Liver (tissue), 3 donors: ENCODE data around the gene SYCP3.
A peak's percentile ranks its signal among the peaks of the same experiment; 100 is the strongest.

ENCODE experiments used
- EGR1 ChIP-seq, 2 donors: IDR thresholded peaks; 2 replicates each; pipeline ENCODE4 v1.6.1; 2016 to 2018; ENCODE audit warnings: antibody characterized with exemption in 2 of 2, low read depth in 2 of 2
- HNF4G ChIP-seq: IDR thresholded peaks from 2 replicates; pipeline ENCODE4 v1.6.1; 2016; ENCODE audit warnings: antibody characterized with exemption
- JUND ChIP-seq, 2 donors: IDR thresholded peaks; 2 replicates each; pipeline ENCODE4 v1.6.1; 2016; ENCODE audit warnings: antibody characterized with exemption in 2 of 2
- NR2F2 ChIP-seq: IDR thresholded peaks from 2 replicates; pipeline ENCODE4 v1.6.1; 2016; ENCODE audit warnings: antibody characterized with exemption
- RAD21 ChIP-seq, 2 donors: IDR thresholded peaks; 2 replicates each; pipeline ENCODE4 v1.6.1; 2016; ENCODE audit warnings: antibody characterized with exemption in 2 of 2, mild to moderate bottlenecking in 2 of 2
- RXRA ChIP-seq, 2 donors: IDR thresholded peaks; 2 replicates each; pipeline ENCODE4 v1.6.1; 2017 to 2018; ENCODE audit warnings: antibody characterized with exemption in 2 of 2, mild to moderate bottlenecking in 1 of 2
- SP1 ChIP-seq: IDR thresholded peaks from 2 replicates; pipeline ENCODE4 v1.6.1; 2018; ENCODE audit warnings: antibody characterized with exemption, mild to moderate bottlenecking
- TAF1 ChIP-seq: conservative IDR thresholded peaks from 2 replicates; pipeline ENCODE4 v1.6.1; 2016; ENCODE audit warnings: antibody characterized with exemption, mild to moderate bottlenecking
- YY1 ChIP-seq: IDR thresholded peaks from 2 replicates; pipeline ENCODE4 v1.6.1; 2016; ENCODE audit warnings: antibody characterized with exemption, mild to moderate bottlenecking
- TF ChIP-seq, protein P1 (sequence below): fragments of 150-350 bp; IDR thresholded peaks from 2 replicates; pipeline ENCODE4 v1.5.1; 2017; ENCODE audit warnings: improper control_type of control experiment, low read depth, low read length; ENCODE audit not compliant: missing input control
- TF ChIP-seq, protein P2 (sequence below): IDR thresholded peaks from 2 replicates; pipeline ENCODE4 v1.6.1; 2016; ENCODE audit warnings: antibody characterized with exemption
- TF ChIP-seq, protein P3 (sequence below): IDR thresholded peaks from 2 replicates; pipeline ENCODE4 v1.6.1; 2016; ENCODE audit warnings: antibody characterized with exemption, mild to moderate bottlenecking
- TF ChIP-seq, protein P4 (sequence below): IDR thresholded peaks from 2 replicates; pipeline ENCODE4 v1.6.1; 2016; ENCODE audit warnings: antibody characterized with exemption
- TF ChIP-seq, protein P5 (sequence below): IDR thresholded peaks from 2 replicates; pipeline ENCODE4 v1.6.1; 2016; ENCODE audit warnings: antibody characterized with exemption
- donor health status: healthy.
- donor health status: healthy.

DNA sequence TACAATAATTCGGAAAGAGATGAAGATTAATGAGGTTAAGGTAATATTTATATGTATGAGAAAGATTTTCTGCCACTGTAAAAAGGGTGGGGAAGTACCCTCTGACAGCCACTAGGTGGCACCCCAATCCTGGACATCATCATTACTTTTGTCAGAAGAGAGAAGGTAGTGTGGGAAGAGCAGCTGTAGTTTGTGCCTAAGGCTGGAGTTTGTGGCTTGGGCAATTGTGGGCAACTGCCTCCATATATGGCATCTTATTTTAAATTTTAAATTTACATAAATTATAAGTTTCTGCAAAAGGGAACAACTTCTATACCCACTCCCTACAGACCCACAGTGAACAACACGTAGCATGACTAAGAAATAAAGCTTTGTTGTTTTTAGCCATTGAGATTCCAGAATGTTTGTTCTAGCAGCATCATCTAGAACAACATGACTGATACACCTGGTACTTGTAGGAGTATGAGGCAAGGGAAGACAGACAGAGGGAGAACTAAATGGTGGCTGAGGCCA lies 34.4 kb upstream of the SYCP3 start:
- TF ChIP-seq, protein P1, sequence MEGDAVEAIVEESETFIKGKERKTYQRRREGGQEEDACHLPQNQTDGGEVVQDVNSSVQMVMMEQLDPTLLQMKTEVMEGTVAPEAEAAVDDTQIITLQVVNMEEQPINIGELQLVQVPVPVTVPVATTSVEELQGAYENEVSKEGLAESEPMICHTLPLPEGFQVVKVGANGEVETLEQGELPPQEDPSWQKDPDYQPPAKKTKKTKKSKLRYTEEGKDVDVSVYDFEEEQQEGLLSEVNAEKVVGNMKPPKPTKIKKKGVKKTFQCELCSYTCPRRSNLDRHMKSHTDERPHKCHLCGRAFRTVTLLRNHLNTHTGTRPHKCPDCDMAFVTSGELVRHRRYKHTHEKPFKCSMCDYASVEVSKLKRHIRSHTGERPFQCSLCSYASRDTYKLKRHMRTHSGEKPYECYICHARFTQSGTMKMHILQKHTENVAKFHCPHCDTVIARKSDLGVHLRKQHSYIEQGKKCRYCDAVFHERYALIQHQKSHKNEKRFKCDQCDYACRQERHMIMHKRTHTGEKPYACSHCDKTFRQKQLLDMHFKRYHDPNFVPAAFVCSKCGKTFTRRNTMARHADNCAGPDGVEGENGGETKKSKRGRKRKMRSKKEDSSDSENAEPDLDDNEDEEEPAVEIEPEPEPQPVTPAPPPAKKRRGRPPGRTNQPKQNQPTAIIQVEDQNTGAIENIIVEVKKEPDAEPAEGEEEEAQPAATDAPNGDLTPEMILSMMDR: peak; percentile 99
- TF ChIP-seq, protein P2, sequence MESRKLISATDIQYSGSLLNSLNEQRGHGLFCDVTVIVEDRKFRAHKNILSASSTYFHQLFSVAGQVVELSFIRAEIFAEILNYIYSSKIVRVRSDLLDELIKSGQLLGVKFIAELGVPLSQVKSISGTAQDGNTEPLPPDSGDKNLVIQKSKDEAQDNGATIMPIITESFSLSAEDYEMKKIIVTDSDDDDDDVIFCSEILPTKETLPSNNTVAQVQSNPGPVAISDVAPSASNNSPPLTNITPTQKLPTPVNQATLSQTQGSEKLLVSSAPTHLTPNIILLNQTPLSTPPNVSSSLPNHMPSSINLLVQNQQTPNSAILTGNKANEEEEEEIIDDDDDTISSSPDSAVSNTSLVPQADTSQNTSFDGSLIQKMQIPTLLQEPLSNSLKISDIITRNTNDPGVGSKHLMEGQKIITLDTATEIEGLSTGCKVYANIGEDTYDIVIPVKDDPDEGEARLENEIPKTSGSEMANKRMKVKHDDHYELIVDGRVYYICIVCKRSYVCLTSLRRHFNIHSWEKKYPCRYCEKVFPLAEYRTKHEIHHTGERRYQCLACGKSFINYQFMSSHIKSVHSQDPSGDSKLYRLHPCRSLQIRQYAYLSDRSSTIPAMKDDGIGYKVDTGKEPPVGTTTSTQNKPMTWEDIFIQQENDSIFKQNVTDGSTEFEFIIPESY: no peak
- TF ChIP-seq, protein P3, sequence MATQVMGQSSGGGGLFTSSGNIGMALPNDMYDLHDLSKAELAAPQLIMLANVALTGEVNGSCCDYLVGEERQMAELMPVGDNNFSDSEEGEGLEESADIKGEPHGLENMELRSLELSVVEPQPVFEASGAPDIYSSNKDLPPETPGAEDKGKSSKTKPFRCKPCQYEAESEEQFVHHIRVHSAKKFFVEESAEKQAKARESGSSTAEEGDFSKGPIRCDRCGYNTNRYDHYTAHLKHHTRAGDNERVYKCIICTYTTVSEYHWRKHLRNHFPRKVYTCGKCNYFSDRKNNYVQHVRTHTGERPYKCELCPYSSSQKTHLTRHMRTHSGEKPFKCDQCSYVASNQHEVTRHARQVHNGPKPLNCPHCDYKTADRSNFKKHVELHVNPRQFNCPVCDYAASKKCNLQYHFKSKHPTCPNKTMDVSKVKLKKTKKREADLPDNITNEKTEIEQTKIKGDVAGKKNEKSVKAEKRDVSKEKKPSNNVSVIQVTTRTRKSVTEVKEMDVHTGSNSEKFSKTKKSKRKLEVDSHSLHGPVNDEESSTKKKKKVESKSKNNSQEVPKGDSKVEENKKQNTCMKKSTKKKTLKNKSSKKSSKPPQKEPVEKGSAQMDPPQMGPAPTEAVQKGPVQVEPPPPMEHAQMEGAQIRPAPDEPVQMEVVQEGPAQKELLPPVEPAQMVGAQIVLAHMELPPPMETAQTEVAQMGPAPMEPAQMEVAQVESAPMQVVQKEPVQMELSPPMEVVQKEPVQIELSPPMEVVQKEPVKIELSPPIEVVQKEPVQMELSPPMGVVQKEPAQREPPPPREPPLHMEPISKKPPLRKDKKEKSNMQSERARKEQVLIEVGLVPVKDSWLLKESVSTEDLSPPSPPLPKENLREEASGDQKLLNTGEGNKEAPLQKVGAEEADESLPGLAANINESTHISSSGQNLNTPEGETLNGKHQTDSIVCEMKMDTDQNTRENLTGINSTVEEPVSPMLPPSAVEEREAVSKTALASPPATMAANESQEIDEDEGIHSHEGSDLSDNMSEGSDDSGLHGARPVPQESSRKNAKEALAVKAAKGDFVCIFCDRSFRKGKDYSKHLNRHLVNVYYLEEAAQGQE: no peak
- TF ChIP-seq, protein P4, sequence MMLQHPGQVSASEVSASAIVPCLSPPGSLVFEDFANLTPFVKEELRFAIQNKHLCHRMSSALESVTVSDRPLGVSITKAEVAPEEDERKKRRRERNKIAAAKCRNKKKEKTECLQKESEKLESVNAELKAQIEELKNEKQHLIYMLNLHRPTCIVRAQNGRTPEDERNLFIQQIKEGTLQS: no peak
- no peak for TF ChIP-seq NR2F2
- no peak for TF ChIP-seq SP1
- peak; percentile 95 to 96 for TF ChIP-seq RAD21 (IDR thresholded peaks at IDR 0.05)
- TF ChIP-seq, protein P5, sequence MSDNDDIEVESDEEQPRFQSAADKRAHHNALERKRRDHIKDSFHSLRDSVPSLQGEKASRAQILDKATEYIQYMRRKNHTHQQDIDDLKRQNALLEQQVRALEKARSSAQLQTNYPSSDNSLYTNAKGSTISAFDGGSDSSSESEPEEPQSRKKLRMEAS: no peak
- no peak for TF ChIP-seq EGR1 (IDR thresholded peaks at IDR 0.05; ENCODE audit: low read depth in 2 of 2)
- no peak for TF ChIP-seq TAF1
- no peak for TF ChIP-seq RXRA (IDR thresholded peaks at IDR 0.05)
- TF ChIP-seq YY1: no peak
- no peak for TF ChIP-seq HNF4G
- TF ChIP-seq JUND (IDR thresholded peaks at IDR 0.05): no peak
